ENCODE results near the gene PAPLN. TPM values are rescaled to one million over a fixed set of nuclear protein-coding genes. Genes with fewer than 3 reads are reported as not detected.
A peak's percentile ranks its signal among the peaks of the same experiment; 100 is the strongest.
"Not testable (repeated sequence)": the region's sequence is repeated elsewhere in the genome, so short reads cannot be mapped to it uniquely, and the experiment has no call there.

The PAPLN gene, protein sequence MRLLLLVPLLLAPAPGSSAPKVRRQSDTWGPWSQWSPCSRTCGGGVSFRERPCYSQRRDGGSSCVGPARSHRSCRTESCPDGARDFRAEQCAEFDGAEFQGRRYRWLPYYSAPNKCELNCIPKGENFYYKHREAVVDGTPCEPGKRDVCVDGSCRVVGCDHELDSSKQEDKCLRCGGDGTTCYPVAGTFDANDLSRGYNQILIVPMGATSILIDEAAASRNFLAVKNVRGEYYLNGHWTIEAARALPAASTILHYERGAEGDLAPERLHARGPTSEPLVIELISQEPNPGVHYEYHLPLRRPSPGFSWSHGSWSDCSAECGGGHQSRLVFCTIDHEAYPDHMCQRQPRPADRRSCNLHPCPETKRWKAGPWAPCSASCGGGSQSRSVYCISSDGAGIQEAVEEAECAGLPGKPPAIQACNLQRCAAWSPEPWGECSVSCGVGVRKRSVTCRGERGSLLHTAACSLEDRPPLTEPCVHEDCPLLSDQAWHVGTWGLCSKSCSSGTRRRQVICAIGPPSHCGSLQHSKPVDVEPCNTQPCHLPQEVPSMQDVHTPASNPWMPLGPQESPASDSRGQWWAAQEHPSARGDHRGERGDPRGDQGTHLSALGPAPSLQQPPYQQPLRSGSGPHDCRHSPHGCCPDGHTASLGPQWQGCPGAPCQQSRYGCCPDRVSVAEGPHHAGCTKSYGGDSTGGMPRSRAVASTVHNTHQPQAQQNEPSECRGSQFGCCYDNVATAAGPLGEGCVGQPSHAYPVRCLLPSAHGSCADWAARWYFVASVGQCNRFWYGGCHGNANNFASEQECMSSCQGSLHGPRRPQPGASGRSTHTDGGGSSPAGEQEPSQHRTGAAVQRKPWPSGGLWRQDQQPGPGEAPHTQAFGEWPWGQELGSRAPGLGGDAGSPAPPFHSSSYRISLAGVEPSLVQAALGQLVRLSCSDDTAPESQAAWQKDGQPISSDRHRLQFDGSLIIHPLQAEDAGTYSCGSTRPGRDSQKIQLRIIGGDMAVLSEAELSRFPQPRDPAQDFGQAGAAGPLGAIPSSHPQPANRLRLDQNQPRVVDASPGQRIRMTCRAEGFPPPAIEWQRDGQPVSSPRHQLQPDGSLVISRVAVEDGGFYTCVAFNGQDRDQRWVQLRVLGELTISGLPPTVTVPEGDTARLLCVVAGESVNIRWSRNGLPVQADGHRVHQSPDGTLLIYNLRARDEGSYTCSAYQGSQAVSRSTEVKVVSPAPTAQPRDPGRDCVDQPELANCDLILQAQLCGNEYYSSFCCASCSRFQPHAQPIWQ
- 10 to 100 TPM; 24.5 to 33.4 TPM for total RNA-seq
- polyA plus RNA-seq (ENCODE audit: insufficient read depth, low read depth, low replicate concordance) = 12.4 TPM
- long read RNA-seq, donor 1, full-length matches to known transcripts = 3 of 3 reads
- long read RNA-seq, donor 1, partial matches to known transcripts = 0 of 3 reads
- long read RNA-seq, donor 1, other reads (novel, unspliced or antisense) = 0 of 3 reads
- long read RNA-seq, donor 2, full-length matches to known transcripts = 1 of 1 reads
- long read RNA-seq, donor 2, partial matches to known transcripts = 0 of 1 reads
- long read RNA-seq, donor 2, other reads (novel, unspliced or antisense) = 0 of 1 reads

DNA sequence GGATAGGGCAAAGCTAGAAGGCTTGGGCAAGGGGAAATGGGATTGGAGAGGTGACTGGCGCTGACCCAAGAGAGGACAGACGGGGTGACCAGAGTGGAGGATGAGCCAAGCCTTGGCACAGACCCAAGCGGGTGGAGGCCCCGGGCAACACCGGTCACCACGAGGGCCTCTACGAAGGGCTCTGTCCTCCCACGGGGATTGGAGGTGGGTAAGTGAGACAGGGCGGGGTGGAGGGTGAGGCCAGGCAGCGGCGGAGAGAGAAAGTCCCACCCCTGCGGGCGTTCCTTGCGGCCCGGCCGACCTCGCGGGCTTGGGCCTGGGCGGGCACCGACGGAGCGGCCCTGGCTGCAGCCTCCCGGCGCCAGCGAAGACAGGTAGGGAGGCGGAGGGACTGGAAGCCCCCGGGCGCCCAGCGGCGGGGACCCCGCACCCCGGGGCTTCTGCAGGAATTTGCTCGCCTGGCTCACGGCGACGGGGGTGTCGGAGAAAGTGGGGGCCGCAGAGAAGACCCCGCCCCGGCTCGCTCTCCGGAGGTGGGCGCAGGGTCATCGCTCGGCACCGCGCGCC lies at the start of gene PAPLN:
Gene PAPLN (plus strand): TSS at position 288 of the 567 bp plus-strand sequence. CDS start 2,273 bp downstream, outside the sequence.
- peaks cover 21% of the 10 kb centered on the region for H3K4me1 ChIP-seq
- H3K9me3 ChIP-seq = no peaks in the 10 kb centered on the region
- H3K36me3 ChIP-seq (ENCODE audit: low read depth, missing control alignments) = no peaks in the 10 kb centered on the region
- 3 to 4% methylated on average over 20 to 48 of the region's 48 CpGs for WGBS, 2 donors
- no peak for DNase-seq
- peak within 1 kb of the TSS; percentile 64 for H3K4me3 ChIP-seq
- H3K27ac ChIP-seq = peak within 1 kb of the TSS; percentile 71 to 87
- H3K27me3 ChIP-seq = no peaks in the 10 kb centered on the region
- intact Hi-C loops (cut with DNase I; ENCODE audit: low total_unique reads) = no loop called here
- TF ChIP-seq POLR2A (IDR thresholded peaks at IDR 0.05) = no peak
- no peak for TF ChIP-seq CTCF (IDR thresholded peaks at IDR 0.05)

DNA sequence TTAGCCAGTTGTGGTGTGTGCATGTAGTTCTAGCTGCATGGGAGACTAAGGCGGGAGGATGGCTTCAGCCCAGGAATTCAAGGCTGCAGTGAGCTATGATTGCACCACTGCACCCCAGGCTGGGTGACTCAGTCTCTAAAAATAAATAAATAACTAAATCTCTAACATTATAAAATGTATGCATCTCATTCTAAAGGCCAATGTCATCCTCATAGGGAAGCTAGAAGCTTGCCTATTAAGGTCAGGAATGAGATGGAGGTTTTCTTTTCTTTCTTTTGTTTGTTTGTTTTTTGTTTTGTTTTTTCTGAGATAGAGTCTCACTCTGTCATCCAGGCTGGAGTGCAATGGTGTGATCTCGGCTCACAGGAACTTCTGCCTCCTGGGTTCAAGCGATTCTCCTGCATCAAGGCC lies 48.8 kb upstream of the PAPLN start:
- DNase-seq = no peak
- H3K9me3 ChIP-seq = no peaks in the 10 kb centered on the region
- H3K36me3 ChIP-seq (ENCODE audit: low read depth, missing control alignments) = no peaks in the 10 kb centered on the region
- 94 to 96% methylated on average over 3 of the region's 3 CpGs for WGBS, 2 donors
- intact Hi-C loops (cut with DNase I; ENCODE audit: low total_unique reads) = no loop called here
- H3K27me3 ChIP-seq = no peaks in the 10 kb centered on the region
- no peak overlapping the region for H3K27ac ChIP-seq
- H3K4me3 ChIP-seq = no peak overlapping the region
- no peaks in the 10 kb centered on the region for H3K4me1 ChIP-seq
- TF ChIP-seq CTCF (IDR thresholded peaks at IDR 0.05) (no peak), POLR2A (IDR thresholded peaks at IDR 0.05) (no peak)

DNA sequence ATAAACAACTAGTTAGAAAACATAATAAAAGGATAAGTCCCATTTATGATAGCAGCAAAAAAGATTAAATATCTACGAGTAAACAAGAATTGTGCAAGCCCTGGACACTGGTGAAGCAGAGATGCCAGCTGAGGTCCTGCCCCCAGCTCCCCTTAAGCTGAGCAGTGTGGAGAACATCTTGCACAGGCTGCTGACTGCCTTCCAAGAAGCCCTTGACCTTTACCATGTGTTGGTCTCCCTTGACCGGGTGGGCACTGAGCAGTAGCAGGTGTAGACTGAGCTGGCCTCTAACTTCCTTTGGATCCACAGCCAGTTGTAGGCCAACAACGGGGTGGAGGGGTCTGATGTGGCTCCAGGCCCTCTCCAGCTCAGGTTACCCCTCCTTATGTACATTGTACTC lies 47.7 kb upstream of the PAPLN start:
- intact Hi-C loops (cut with DNase I; ENCODE audit: low total_unique reads) = no loop called here
- Histone ChIP-seq H3K27me3 (no peaks in the 10 kb centered on the region), H3K4me1 (no peaks in the 10 kb centered on the region), H3K27ac (no peak overlapping the region), H3K4me3 (no peak overlapping the region), H3K36me3 (ENCODE audit: low read depth, missing control alignments) (no peaks in the 10 kb centered on the region), H3K9me3 (no peaks in the 10 kb centered on the region)
- TF ChIP-seq CTCF (IDR thresholded peaks at IDR 0.05) = no peak
- no peak for TF ChIP-seq POLR2A (IDR thresholded peaks at IDR 0.05)
- DNase-seq = no peak
- WGBS, 2 donors = 50 to 69% methylated on average over 3 of the region's 3 CpGs

DNA sequence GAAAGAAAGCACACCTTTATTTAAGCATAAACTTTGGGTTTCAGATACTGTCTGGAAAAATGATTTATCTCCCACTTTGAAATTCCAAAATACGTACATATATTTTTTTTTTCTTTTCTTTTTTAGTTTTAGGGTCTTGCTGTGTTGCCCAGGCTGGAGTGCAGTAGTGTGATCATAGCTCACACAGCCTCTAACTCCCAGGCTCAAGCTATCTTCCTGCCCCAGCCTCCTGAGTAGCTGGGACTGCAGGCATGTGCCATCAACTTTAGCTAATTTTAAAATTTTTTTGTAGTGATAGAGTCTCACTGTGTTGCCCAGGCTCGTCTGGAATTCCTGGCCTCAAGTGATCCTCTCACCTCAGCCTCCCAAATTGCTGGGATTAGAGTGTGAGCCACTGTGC lies 45.9 kb upstream of the PAPLN start:
- no peaks in the 10 kb centered on the region for H3K9me3 ChIP-seq

GRCh38 chr14:73194306-73194705 lies 43.0 kb upstream of the PAPLN start:
- intact Hi-C loops (cut with DNase I; ENCODE audit: low total_unique reads); H3K27ac ChIP-seq; H3K4me1 ChIP-seq; H3K36me3 ChIP-seq (ENCODE audit: low read depth, missing control alignments); H3K4me3 ChIP-seq; DNase-seq; H3K9me3 ChIP-seq; H3K27me3 ChIP-seq: not testable (repeated sequence)
- 92 to 96% methylated on average over 8 of the region's 8 CpGs for WGBS, 2 donors

More for the DNA sequence above, 45.9 kb upstream of the PAPLN start:
- TF ChIP-seq POLR2A (IDR thresholded peaks at IDR 0.05) (no peak), CTCF (IDR thresholded peaks at IDR 0.05) (no peak)
- DNase-seq = no peak
- Histone ChIP-seq H3K4me1 (no peaks in the 10 kb centered on the region), H3K27ac (no peak overlapping the region), H3K36me3 (ENCODE audit: low read depth, missing control alignments) (no peaks in the 10 kb centered on the region), H3K27me3 (no peaks in the 10 kb centered on the region), H3K4me3 (no peak overlapping the region)
- intact Hi-C loops (cut with DNase I; ENCODE audit: low total_unique reads) = no loop called here
- WGBS, 2 donors = 87 to 89% methylated on average over 2 of the region's 2 CpGs

All from testis (tissue), 5 donors.